Mucosa of stomach (tissue), 1 donor: ENCODE measurements around the gene BCL2L14.

Experiments used
- H3K27me3 ChIP-seq: one replicate; pipeline ENCODE4 v1.7.0; 2013; ENCODE audit warnings: mild to moderate bottlenecking, low read length; ENCODE audit not compliant: control insufficient read depth, insufficient read depth
- H3K36me3 ChIP-seq: one replicate; pipeline ENCODE4 v1.7.0; 2013; ENCODE audit warnings: low read length; ENCODE audit not compliant: control insufficient read depth, insufficient read depth
- H3K4me1 ChIP-seq: one replicate; pipeline ENCODE4 v1.7.0; 2013; ENCODE audit warnings: mild to moderate bottlenecking, low read length; ENCODE audit not compliant: control insufficient read depth, insufficient read depth
- H3K4me3 ChIP-seq: one replicate; pipeline ENCODE4 v1.7.0; 2013; ENCODE audit warnings: low read length
- H3K9ac ChIP-seq: one replicate; pipeline ENCODE4 v1.7.0; 2013; ENCODE audit warnings: mild to moderate bottlenecking, low read length, moderate library complexity
- H3K9me3 ChIP-seq: one replicate; pipeline ENCODE4 v1.7.0; 2013; ENCODE audit warnings: mild to moderate bottlenecking, low read length, moderate library complexity; ENCODE audit not compliant: control insufficient read depth
- donor health status: Pancreatic carcinoma.

The BCL2L14 gene, protein sequence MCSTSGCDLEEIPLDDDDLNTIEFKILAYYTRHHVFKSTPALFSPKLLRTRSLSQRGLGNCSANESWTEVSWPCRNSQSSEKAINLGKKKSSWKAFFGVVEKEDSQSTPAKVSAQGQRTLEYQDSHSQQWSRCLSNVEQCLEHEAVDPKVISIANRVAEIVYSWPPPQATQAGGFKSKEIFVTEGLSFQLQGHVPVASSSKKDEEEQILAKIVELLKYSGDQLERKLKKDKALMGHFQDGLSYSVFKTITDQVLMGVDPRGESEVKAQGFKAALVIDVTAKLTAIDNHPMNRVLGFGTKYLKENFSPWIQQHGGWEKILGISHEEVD

DNA sequence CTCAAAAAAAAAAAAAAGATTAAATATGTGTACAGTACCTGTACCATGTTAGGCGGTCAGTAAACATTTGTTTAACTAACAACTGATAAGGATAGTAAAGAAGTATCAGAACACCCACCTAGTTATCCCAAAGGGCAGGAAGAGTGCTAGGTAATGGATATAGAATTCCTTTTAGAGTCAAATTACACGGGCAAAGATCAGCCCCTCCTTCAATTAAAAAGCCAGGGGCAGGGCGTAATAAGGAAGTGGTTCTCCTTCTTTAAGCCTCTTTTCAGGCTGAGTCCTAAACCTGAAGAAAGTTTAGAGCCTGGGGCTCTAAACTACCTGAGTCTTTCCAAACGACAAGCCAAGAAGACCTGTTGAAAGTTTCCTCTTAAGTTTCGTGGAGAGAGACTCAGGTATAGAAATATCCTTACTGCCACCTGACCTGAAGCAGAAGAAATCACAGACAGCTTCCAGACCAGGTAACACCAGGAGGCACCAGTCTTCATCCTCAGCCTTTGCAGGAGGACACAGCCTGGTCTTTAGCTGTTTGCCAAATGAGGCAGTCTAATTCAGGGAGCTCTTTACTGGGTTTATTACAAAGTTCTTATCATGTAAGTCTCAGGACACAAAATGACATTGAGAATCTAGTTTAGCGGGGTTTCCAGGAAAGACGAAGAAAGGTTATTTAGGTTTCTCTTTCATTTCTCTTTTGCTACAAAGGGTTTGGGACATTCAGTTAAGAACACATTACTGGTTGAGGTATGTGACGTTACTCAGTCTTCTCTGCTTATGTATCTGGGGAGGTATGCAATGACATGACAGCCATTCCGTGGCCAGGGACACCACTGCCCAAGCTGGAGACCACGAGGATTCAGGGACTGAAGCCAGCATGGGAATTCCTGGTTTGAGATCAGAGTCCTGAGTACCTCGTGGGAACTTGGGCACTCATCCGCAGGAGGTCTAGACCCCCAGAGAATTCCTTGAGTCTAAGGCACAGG lies at the start of gene BCL2L14:
Gene BCL2L14 (plus strand): TSS at position 266 of the 983 bp plus-strand sequence. CDS start 8,367 bp downstream, outside the sequence.
- H3K36me3 ChIP-seq: no peaks in the 10 kb centered on the region
- peak within 1 kb of the TSS; percentile 65 for H3K9ac ChIP-seq
- peak within 1 kb of the TSS; percentile 31 for H3K4me3 ChIP-seq
- H3K4me1 ChIP-seq: peaks cover 18% of the 10 kb centered on the region
- H3K9me3 ChIP-seq: no peaks in the 10 kb centered on the region
- H3K27me3 ChIP-seq: no peaks in the 10 kb centered on the region

DNA sequence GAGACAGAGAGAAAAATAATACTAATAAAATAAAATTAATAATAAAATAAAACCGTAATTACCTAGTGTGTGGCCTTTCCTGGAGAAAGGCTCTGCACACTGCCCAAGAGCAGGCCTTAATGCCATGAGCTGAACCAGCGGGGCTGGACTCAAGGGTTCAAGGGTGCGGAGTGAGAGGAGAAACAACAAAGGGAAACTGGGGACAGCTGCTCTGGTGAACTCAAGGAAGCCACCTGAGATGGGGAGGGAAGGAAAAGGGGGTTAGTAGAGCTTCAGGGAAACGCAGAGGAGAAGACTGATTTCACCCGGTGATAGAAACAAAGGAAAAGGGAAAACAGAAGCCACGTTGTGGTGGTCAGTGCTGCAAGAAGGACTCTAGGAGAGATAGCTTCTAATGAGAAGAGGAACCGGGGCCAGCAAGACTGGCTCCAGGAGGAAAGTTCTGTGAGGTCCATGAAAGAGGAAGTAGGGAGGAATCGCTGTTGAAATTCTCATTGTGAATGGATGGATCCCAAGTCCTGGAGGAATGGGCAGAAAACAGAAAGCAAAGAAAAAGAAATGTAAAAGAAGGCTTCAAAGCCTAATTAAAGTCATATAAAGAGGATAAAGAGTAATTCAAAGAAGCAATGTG lies 48.3 kb upstream of the BCL2L14 start:
- Histone ChIP-seq H3K4me1 (peaks cover 17% of the 10 kb centered on the region), H3K4me3 (no peak overlapping the region), H3K27me3 (no peaks in the 10 kb centered on the region), H3K9me3 (no peaks in the 10 kb centered on the region), H3K9ac (no peak overlapping the region), H3K36me3 (no peaks in the 10 kb centered on the region)

DNA sequence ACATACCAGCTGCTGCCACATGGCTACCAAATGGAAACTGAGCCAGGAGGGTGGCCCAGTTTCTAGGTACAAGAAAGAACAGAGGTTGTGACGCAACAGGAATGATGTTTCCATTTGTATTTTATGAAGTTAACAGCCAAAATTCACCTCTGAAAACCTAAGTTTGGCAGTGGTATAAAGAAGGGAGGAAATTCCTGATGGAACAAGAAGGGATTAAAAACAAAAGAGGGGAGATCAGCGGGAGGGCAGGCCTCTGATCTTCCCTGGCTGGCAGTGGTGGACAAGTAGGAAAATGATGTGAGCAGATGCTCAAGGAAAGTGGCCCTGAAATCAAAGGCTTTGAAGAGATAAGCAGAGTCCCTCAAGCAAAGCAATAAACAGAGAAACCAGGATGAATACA lies 47.3 kb upstream of the BCL2L14 start:
- H3K9me3 ChIP-seq: no peaks in the 10 kb centered on the region
- H3K4me1 ChIP-seq: peaks cover 17% of the 10 kb centered on the region
- H3K36me3 ChIP-seq: no peaks in the 10 kb centered on the region
- no peaks in the 10 kb centered on the region for H3K27me3 ChIP-seq
- H3K9ac ChIP-seq: no peak overlapping the region
- no peak overlapping the region for H3K4me3 ChIP-seq

DNA sequence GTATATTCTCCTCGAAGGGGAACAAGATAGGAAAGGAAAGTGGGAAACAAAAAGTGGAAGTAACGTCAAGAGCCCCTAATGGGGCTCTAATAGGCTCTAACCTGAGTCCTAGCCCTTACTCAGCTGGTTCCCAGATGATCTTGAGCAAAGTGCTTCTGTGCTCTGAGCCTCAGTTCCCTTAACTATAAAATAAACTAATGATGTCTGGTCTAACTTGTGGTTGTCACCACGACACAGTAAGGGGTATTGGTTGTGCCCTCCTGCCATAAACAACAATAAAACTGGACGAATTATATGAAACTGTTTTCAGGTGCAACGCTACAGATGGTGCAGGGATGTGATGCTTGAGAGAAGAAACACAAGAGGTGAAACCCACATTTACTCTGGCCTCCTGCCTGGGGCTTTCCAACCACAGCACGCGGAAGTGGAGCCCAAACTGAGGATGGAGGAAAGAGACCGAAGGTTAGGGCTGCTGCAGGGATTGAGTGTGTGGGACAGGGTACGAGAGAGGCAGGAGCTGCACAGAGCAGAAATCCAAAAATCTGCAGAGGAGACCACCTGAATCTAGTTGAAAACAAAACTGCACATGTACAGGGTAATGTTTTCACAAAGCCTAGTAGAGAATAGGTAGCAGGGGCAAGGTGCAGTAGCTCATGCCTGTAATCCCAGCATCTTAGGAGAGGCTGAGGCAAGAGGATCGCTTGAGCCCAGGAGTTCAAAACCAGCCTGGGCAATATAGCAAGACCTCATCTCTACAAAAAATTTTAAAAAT lies 45.6 kb upstream of the BCL2L14 start:
- peaks cover 17% of the 10 kb centered on the region for H3K4me1 ChIP-seq
- H3K9ac ChIP-seq: no peak overlapping the region
- no peak overlapping the region for H3K4me3 ChIP-seq
- no peaks in the 10 kb centered on the region for H3K27me3 ChIP-seq
- no peaks in the 10 kb centered on the region for H3K9me3 ChIP-seq
- no peaks in the 10 kb centered on the region for H3K36me3 ChIP-seq

DNA sequence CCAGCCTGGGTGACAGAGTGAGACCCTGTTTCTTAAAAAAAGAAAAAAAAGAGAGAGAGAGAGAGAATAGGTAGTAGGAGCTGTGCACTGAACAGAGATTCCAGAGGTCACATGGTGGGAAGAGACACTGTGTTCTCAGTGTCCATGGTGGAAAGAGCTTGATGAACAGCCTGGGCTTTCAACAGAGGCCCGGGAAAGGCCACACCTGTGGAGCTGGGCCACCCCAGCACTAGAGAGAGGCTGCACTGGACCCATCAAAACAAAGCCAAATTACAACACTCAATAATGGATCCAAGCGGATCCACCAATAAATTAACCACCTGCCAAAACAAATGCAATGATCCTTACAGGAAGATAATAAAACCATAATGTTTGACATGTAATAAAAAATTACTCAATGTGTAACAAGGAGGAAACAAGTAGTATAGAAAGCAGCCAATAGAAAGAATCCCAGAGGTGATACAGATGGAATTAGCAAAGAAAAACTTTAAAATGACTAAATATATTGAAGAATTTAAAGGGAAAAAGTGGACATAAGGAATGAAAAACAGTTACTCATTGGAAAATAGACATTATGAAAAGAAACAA lies 44.8 kb upstream of the BCL2L14 start:
- Histone ChIP-seq H3K4me3 (no peak overlapping the region), H3K36me3 (no peaks in the 10 kb centered on the region), H3K9me3 (no peaks in the 10 kb centered on the region), H3K4me1 (peaks cover 17% of the 10 kb centered on the region), H3K9ac (no peak overlapping the region), H3K27me3 (no peaks in the 10 kb centered on the region)

DNA sequence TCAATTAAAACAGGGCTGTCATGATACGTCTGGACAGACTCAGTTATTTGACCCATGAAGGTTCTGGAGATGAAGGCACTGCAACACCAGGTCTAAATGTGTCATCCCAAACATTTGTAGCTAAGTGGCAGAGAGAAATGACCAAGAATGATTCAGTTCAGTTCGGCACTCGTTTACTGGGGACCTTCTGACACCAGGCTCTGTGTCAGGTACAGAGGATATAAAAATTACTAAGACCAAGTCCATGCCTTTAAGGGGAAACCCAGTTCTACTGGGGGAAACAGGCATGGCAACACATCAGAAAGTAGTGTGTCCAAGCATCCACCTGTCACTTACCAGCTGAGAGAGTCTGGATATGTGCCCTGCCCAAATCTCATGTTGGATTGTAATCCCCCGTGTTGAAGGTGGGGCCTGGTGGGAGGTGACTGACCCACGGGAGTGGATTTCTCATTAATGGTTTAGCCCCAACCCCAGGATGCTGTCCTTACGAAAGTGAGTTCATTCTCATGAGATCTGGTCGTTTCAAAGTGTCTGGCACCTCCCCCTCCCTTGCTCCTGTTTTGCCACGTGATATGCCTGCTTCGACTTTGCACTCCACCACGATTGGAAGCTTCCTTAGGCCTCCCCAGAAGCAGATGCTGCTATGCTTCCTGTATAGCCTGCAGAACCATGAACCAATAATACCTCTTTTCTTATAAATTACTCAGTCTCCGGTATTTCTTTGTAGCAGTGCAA lies 41.9 kb upstream of the BCL2L14 start:
- H3K4me3 ChIP-seq: no peak overlapping the region
- H3K9me3 ChIP-seq: no peaks in the 10 kb centered on the region
- H3K9ac ChIP-seq: no peak overlapping the region
- peaks cover 32% of the 10 kb centered on the region for H3K4me1 ChIP-seq
- H3K36me3 ChIP-seq: no peaks in the 10 kb centered on the region
- no peaks in the 10 kb centered on the region for H3K27me3 ChIP-seq

DNA sequence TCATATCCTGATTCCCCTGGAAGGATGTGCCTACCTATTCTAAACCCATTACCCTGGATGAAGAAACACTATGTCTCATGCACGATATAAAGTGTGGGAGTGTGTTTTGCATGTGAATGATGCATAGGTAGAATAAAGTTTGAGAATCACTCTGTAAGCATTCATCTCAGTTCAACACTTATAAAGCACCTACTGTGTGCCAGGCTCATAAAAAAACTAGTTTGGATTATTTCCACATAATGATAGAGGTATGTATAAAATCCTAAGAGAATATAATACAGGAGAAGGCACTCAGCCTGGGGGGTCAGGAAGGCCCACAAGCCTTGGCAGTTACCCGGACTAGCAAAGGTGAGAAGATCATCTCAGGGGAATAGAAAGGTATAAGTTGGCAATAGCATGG lies 41.1 kb upstream of the BCL2L14 start:
- H3K9ac ChIP-seq: no peak overlapping the region
- H3K27me3 ChIP-seq: no peaks in the 10 kb centered on the region
- H3K36me3 ChIP-seq: no peaks in the 10 kb centered on the region
- no peak overlapping the region for H3K4me3 ChIP-seq
- no peaks in the 10 kb centered on the region for H3K9me3 ChIP-seq
- H3K4me1 ChIP-seq: peaks cover 28% of the 10 kb centered on the region

DNA sequence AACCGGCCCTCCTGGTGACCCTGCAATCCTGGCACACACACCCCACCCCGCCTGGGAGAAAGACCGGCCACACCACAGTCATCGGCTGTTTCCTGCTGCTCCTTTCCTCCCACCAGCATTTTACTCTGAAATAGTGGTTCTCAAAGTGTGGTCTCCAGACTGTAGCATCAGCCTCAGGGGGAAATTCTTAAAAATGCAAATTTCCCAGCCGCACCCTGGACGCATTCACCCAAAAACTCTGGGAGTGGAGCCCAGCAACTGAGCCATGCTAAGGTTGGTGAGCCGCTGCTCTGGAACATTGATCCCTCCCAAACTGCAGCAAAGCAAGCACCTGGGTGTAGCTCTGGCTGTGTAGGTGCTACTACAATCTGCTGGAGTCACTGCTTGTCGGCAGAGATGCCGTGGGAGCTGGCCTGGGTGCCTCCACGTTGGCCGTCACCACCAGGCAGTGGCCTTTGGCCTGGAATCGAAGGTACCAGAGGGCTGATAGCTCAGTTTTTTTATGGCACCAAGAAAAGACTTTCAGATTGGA lies 38.4 kb upstream of the BCL2L14 start:
- Histone ChIP-seq H3K27me3 (no peaks in the 10 kb centered on the region), H3K4me1 (peaks cover 25% of the 10 kb centered on the region), H3K9ac (peak overlapping the region; percentile 76), H3K9me3 (no peaks in the 10 kb centered on the region), H3K36me3 (no peaks in the 10 kb centered on the region), H3K4me3 (peak overlapping the region; percentile 60)

DNA sequence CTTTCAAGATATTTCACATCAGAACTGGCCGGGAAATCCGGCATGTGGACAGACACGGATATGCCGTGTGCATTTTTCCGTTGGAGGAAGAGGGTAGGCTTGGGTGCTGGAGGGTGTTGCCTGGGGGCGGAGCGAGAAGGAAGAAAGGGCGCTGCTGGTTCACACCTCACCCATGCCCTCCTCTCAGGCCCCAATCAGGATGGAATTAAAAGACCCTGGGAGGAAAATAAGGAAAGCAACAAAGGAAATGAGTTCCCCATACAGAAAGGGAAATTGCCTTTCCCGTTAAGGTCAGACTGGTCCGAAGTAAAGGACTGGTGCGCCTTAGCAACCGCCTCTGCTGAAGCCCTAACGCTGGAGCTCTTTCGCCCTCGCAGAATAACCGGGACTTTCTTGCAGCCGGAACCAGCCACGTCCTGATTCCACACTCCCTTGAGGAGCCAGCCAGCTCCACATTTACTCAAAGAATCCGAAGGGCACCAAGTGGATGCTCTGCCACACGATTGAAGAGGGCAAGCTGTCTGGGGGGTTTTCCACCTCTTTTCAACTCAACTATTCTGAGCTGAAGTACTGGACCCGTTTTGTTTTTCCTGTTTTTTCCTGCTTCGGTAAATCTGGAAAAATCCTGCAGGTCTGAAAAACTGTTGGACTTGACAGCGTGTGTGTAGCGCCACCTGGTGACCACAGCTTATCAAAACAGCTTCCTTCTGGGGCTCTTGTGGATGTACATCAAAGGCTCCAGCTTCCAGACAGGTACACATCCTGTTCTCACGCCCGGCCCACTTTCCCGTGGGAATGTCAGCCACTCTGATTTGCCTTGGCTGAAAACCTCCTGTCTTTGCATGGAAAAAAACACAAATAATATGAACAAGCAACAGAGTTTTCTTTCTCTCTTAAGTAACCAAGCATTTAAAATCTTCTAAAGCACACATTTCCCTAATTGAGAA lies 37.6 kb upstream of the BCL2L14 start:
- no peaks in the 10 kb centered on the region for H3K9me3 ChIP-seq
- no peaks in the 10 kb centered on the region for H3K27me3 ChIP-seq
- H3K4me1 ChIP-seq: peaks cover 25% of the 10 kb centered on the region
- H3K36me3 ChIP-seq: no peaks in the 10 kb centered on the region
- peak overlapping the region; percentile 76 for H3K9ac ChIP-seq
- H3K4me3 ChIP-seq: peak overlapping the region; percentile 60

DNA sequence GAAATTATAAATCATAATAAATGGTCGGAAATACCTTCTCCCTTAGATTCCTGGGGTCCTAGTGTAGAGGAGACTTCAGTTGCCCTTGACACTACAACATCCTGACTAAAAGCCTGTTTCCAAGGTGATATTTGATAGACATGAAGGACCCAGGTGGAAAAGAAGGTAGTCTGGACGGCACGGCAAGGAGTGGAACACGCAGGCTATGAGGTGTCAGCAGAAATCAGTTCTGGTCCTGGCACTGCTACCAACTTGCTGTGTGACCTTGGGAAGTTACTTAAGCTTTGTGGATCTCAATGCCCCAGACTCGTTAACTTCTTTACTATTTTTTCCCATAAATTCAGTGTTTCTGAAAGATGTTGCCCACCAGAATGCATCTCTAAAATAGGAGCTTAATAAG lies 36.9 kb upstream of the BCL2L14 start:
- Histone ChIP-seq H3K4me1 (peaks cover 25% of the 10 kb centered on the region), H3K36me3 (no peaks in the 10 kb centered on the region), H3K27me3 (no peaks in the 10 kb centered on the region), H3K4me3 (no peak overlapping the region), H3K9ac (no peak overlapping the region), H3K9me3 (no peaks in the 10 kb centered on the region)
